ENCODE data around the gene HOXA9. TPM values are rescaled to one million over a fixed set of nuclear protein-coding genes. Genes with fewer than 3 reads are reported as not detected.
A peak's percentile ranks its signal among the peaks of the same experiment; 100 is the strongest.

HOXA9 gene
- total and polyA plus RNA-seq, 2 of the 8 experiments (the other 6 are each of a cell fraction or from before 2014, with no cell fraction given): not detected

DNA sequence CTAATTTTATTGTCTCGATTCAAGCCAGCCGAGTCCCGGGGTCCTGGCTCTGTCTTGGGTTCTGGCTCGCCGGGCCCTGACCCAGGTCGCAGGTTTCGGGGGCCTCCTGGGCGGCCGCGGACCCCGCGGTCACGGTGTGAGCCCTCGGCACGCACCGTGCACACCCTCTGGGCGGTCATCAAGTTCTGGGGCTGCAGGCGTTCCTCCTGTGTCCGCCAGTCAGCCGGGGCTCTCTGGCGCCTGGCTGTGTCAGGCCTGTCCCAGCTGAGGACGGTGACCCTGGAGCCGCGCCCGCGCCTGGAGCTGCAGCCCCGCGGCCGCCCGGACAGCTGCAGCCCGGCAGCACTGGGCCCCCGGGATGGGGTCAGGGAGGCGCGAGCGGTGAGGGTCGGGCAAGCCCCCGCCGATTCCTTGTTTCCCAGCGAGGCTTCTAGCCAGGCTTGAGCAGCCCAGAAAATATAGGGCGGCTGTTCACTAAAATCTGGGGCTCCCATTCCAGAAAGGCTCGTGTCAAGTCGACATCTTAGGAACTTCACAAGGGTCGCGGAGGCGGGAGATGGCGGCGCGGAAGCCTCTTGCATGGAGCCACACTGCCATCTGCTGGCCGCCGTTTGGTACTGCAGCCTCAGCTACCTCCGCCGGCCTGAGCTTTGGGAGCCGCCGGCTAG lies 4.7 kb downstream of the HOXA9 start (continued):
- TF ChIP-seq SIX5 (IDR thresholded peaks at IDR 0.05; ENCODE audit: low read depth, low read length): no peak
- TF ChIP-seq JUND (IDR thresholded peaks at IDR 0.05; ENCODE audit: low read length): no peak
- TF ChIP-seq NRF1 (IDR thresholded peaks at IDR 0.05; ENCODE audit: low read depth, low read length): no peak
- TF ChIP-seq HDAC2 (IDR thresholded peaks at IDR 0.05; ENCODE audit: borderline replicate concordance in 1 of 2, low read depth in 2 of 2, low read length in 2 of 2): no peak
- TF ChIP-seq, protein P1, sequence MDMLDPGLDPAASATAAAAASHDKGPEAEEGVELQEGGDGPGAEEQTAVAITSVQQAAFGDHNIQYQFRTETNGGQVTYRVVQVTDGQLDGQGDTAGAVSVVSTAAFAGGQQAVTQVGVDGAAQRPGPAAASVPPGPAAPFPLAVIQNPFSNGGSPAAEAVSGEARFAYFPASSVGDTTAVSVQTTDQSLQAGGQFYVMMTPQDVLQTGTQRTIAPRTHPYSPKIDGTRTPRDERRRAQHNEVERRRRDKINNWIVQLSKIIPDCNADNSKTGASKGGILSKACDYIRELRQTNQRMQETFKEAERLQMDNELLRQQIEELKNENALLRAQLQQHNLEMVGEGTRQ (IDR thresholded peaks at IDR 0.05; ENCODE audit: low read length): no peak
- TF ChIP-seq SRF (IDR thresholded peaks at IDR 0.05; ENCODE audit: low read depth, low read length): no peak
- peak; percentile 63 for TF ChIP-seq KDM4A (IDR thresholded peaks at IDR 0.05; ENCODE audit: low read depth, low read length, severe bottlenecking)
- no peak for TF ChIP-seq PHF8 (conservative IDR thresholded peaks at IDR 0.05; ENCODE audit: low read depth, low read length)
- TF ChIP-seq RXRA (IDR thresholded peaks at IDR 0.05; ENCODE audit: insufficient read depth, low read depth, low read length): no peak
- no peak for TF ChIP-seq RFX5 (IDR thresholded peaks at IDR 0.05; ENCODE audit: borderline replicate concordance, low read depth, low read length)
- TF ChIP-seq, protein P2, sequence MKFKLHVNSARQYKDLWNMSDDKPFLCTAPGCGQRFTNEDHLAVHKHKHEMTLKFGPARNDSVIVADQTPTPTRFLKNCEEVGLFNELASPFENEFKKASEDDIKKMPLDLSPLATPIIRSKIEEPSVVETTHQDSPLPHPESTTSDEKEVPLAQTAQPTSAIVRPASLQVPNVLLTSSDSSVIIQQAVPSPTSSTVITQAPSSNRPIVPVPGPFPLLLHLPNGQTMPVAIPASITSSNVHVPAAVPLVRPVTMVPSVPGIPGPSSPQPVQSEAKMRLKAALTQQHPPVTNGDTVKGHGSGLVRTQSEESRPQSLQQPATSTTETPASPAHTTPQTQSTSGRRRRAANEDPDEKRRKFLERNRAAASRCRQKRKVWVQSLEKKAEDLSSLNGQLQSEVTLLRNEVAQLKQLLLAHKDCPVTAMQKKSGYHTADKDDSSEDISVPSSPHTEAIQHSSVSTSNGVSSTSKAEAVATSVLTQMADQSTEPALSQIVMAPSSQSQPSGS (IDR thresholded peaks at IDR 0.05; ENCODE audit: low read length): no peak
- TF ChIP-seq TCF12 (IDR thresholded peaks at IDR 0.05; ENCODE audit: low read depth, low read length): no peak
- no peak for TF ChIP-seq KDM1A (IDR thresholded peaks at IDR 0.05; ENCODE audit: borderline replicate concordance, low read length)
- no peak; a peak in 1 of 4 replicates for TF ChIP-seq SIN3A (conservative IDR thresholded peaks at IDR 0.05 in 1 of 2, IDR thresholded peaks at IDR 0.05 in 1 of 2; ENCODE audit: low read depth in 1 of 2, low read length in 2 of 2)
- no peak for TF ChIP-seq CBX5 (IDR thresholded peaks at IDR 0.05; ENCODE audit: low read depth, low read length)
- TF ChIP-seq HDAC6 (IDR thresholded peaks at IDR 0.05; ENCODE audit: low read depth, low read length): no peak
- no peak for TF ChIP-seq BRCA1 (IDR thresholded peaks at IDR 0.05; ENCODE audit: low read depth, low read length)
- TF ChIP-seq CREB1 (IDR thresholded peaks at IDR 0.05): no peak
- TF ChIP-seq CBX8 (IDR thresholded peaks at IDR 0.05; ENCODE audit: borderline replicate concordance, low read depth, low read length): no peak
- TF ChIP-seq RAD21 (IDR thresholded peaks at IDR 0.05 in 1 of 2, conservative IDR thresholded peaks at IDR 0.05 in 1 of 2; ENCODE audit: low read depth in 2 of 2, low read length in 2 of 2): peak; percentile 93 to 95
- TF ChIP-seq SIRT6 (IDR thresholded peaks at IDR 0.05; ENCODE audit: low read length): no peak

Measured in H1 (cell line).